T-helper 22 cell (primary cell): ENCODE measurements around the gene SIGLEC7.
A peak's percentile ranks its signal among the peaks of the same experiment; 100 is the strongest.

Experiments used
- DNase-seq: peaks from one replicate; pipeline ENCODE4 v3.0.0-alpha.2; 2020; ENCODE audit warnings: low read depth

The SIGLEC7 gene

DNA sequence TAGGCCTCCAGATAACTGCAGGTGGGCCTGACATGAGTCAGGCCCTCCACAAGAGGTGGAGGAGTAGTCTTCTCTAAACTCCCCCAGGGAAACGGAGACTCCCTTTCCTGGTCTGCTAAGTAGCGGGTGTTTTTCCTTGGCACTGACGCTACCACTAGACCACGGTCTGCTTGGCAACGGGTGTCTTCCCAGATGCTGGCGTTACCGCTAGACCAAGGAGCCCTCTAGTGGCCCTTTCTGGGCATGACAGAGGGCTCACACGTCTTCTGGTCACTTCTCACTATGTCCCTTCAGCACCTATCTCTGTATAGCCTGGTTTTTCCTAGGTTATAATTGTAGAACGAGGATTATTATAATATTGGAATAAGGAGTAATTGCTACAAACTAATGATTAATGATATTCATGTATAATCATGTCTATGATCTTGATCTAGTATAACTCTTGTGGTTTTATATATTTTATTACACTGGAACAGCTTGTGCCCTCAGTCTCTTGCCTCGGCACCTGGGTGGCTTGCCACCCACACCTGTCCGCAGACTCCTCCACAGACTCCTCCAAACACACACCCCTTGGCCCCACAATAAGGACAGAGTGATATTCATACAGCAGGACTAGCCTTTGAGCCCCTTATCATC lies 27.3 kb downstream of the SIGLEC7 start:
- peak; percentile 13 for DNase-seq

DNA sequence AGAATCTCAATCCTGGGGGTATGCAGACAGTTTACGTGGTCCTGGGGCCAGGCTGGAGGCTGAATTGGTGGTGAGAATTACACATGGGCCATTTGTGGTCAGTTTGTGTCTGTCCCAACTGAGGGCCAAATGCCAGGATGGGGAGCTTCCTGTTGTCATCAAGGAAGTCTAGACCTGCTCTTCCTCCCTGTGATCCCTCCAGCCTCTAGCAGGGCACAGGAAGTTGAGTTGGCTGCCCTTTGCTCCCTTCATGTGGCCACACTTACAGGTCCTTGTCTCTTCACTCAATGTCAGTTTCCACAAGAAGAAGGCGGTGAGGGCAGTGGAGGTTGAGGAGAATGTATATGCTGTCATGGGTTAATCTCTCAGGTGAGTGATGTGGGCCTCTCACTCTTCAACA lies 30.1 kb downstream of the SIGLEC7 start:
- DNase-seq = no peak

DNA sequence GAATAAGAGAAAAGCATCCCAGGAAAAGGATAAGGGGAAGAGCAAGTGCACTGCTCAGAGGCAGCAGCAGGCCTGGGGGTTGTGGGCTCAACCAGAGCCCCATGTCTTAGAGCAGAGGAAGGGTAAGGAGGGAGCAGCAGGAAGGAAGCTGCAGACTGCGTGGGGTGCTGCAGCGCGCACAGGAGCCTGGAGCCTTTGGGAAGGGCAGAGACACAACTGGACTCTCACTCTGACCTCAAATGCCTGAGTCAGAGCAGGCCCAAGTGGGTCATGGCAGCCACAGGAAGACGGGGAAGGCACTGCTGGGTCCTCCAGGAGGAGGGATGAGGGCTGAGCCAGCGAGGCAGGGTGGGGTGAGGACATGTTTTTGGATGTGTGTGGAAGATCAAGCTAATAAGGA lies 31.6 kb downstream of the SIGLEC7 start:
- DNase-seq = no peak

DNA sequence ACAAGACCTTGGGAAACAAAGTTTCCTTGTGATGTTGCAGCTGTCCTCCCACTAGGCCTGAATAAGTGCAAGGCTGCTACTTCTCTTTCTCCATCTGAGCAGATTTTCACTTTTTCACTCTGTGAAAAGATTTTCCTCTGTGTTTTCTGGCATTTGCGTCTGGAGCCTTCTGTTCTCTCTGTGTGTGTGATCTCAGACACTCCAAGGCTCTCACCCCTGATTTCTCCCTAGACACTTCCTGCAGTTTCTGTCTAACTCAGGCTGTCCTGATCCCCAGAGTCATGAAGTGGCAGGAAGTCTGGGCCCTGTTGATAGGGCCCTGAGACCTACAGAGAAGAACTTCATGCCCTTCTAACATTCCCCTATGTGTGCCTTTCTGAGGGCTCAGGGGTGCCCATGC lies 37.2 kb downstream of the SIGLEC7 start:
- DNase-seq = no peak

DNA sequence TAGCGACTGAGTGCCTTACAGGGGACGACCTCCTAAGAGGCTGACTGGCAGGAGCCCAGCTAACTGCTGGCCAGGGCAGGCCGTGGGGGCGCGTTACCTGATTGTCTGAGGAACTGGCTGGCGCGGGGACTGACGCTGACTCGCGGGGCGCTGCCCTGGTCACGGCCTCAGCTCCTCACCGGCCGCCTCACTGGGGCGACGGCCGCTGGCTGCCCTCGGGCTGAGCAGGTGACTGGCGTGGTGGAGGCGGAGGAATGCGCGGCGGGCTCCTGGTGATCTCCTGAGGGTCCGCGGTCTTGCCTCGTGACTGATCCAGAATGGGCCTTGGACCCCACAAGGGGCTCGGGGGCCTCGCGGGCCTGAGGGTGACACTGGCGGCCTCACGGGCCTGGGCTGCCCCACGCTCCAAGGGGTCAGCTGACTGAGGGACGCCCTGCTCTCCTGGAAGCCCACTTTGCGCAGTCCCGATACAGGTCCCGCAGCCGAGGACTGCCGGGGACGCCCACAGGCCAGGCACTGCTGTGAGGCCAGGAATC lies 39.3 kb downstream of the SIGLEC7 start:
- no peak for DNase-seq

DNA sequence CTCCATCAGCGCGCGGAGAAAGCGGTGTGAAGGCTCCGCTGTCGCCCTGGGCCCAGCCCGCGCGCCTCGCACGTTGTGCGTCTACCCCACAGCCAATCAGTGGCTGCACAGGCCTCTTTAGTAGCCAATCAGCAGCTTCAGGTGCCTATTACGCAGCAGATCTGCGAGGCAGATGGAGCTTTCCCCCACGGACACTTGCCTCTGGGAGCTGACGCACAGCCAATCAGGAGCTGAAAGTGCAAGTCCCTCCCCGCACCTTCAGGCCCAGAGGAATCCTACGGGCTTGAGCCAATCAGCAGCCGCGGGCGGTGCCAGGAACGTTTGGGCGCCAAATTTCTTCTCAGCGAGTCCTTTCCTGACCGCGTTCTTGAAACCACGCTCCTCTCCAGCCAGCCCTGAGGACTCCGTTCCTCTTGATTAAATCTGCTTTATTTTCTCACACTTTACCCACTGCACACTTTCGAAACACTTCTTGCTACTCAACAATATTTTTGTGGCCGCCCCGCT lies 39.9 kb downstream of the SIGLEC7 start:
- no peak for DNase-seq

DNA sequence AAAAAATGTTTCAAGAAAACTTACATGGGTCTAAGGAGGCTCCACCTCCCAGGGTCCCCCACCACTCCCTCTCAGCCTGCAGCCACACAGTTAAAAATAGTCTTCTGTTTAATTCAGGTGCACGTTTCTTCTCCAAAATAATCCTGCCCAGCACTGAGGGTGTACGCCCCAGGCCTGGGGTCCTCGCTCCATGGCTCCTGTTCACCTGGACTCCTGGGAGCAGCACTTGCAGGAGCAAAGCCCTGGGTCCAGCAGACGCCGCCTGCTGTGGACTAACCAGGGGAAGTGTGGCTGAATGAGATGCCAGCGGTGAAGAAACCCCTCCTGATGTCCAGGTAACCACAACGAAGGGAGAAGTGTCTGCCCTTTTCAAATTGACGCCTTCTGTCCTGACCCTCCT lies 41.5 kb downstream of the SIGLEC7 start:
- no peak for DNase-seq

DNA sequence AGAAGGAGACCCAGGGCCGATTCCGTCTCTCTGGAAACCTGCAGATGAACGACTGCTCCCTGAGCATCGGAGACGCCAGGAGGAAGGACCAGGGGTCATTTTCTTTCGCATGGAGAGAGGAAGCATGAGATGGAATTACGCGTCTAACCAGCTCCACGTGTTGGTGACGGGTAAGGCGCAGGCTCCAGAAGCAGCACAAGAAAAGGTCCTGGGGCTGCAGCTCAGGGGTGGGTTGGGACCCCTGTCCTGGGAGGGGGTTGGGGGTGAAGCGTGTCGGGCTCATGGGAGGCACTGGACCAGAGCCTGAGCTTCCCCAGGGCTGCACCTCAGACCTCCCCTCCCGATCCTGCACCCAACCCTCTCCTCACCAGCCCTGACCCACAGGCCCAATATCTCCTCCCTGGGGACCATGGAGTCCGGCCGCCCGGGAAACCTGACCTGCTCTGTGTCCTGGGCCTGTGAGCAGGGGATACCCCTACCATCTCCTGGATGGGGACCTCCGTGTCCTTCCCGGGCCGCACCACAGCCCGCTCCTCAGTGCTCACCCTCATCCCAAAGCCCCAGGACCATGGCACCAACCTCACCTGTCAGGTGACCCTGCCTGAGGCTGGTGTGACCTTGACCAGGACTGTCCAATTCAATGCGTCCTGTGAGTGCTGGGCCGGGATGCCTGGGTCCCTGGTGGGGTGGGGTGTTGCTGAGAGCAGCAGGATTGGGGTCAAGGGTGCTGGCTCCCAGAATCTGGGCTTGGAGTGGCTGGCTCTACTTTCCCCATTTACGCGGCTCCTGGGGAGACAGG lies 43.2 kb downstream of the SIGLEC7 start:
- no peak for DNase-seq

DNA sequence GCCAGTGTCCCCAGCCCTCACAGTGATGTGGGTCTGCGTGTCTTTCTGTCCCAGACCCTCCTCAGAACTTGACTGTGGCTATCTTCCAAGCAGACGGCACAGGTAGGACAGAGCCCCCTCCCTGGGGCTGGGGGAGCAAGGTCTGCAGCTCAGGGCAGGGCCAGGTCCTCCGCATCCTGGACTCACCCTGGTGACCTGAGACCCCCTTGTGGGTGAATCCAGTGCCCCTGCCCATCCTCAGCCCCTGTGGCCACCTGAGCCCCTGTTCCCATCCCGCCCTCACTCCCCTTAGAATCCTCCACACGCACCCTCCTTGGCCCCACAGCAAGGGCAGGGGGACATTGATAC lies 43.7 kb downstream of the SIGLEC7 start:
- DNase-seq = no peak

DNA sequence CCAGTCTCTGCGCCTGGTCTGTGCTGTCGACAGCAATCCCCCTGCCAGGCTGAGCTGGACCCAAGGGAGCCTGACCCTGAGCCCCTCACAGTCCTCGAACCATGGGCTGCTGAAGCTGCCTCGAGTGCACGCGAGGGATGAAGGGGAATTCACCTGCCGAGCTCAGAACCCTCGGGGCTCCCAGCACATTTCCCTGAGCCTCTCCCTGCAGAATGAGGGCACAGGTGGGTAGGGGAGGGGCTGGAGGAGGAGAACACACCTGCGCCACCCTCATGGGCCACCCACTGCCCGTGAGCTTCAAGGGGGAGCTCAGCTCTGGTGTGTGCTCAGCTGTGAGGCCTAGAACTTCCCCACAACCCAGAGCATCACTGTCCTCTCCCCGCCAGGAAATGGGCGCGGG lies 44.2 kb downstream of the SIGLEC7 start:
- DNase-seq = no peak

DNA sequence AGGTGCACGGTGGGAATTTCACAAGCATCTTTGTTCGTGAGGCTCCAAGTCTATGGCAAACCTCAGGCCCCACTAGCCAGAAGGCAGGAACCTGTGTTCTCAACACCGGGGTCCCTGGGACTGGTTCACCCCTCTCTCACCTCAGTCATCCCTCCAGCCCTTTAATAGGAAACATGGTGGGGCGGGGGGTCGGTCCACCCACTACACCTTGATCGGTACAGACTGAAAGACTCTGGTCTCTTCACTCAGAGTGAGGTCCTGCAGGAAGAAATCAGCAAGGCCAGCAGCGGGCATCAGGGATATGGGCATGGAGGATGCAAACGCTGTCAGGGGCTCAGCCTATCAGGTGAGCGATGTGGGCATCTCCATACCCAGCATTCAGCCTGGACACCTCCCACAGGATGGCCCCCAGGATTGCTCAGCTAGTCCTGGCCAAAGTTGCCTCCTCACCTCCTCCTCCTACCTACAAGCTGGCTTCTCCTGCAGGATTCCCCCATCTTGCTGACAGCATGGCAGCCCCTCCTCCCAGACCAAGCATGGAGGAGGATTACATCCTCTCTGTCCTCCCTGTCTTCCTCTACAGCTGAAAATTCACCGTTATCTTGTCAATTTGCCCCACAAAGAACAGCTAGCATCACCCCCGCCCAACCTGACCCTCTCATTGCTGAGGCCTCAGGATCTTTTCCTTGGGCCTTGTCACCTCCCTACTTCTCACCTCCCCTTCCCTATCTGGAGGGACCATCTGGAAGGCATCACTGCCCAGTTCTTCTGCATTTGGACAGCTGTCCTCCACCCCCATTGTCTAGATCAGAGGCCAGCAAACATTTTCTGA lies 45.5 kb downstream of the SIGLEC7 start:
- no peak for DNase-seq

DNA sequence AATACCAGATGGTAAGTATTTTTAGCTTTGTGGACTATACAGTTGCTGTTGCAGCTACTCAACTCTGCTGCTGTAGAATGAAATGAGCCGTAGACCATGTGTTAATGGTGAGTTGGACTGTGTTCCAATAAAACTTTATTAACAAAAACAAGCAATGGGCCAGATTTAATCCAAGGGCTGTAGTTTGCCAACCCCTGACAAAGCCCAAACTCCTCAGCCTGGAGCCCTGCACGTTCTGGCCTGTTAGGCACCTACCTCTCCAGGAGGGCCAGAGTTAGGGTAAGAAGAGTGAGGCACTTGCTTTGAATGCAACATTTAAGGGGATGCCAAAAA lies 46.1 kb downstream of the SIGLEC7 start:
- no peak for DNase-seq

DNA sequence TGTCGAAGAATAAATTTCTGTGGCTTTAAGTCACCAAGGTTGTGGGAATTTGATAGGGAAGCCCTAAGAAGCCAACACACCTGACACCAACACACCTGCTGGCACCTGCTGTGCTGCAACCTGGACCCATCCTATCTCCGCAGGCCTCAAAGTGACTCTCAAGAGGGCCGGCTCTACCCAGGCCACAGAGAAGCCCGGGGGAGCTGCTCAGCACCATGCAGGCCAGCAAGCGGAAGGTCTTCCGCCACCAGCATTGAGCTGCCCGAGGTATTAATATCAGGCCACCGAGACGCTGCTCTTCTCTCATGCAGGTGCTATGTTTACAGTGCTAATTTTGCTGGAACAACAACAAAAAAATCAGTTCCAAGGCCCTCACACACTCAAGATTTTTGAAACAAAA lies 50.6 kb downstream of the SIGLEC7 start:
- DNase-seq = no peak

DNA sequence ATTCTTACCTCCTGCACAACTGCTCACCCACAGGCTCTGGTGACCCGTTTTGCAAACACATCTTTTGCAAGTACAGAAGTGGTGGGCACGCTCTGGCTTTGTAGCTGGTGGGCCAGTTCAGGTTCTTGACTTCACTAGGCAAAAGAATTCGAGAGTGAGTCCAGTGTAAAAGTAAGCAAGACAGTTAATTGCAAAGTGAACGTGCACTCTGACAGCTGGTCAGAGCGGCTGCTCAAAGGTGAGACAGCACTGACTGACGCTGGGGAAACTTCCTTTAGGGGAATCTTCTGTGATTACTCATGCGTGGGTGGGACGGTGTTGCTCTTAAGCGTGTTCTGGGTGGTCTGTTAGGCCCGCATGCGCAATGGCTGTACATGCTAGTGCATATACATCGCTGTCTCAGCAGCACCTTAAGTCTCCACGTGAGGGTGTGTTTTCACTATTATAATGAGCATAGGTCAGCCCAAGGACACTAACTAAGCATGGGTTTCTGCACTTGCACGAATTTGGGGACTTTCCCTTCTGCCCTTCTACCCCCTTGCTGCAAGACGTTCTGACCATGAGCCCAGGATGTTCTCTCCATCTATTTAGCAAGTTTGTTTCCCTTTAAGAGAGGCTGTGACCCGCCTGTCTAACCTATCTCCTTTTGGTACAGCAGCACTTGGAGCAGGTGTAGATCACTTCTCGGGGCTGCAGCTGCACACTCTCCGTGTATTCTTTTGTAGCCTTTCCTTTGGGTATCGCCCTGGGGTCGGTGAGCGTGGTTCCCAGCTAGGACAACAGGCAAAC lies 52.6 kb downstream of the SIGLEC7 start:
- no peak for DNase-seq

DNA sequence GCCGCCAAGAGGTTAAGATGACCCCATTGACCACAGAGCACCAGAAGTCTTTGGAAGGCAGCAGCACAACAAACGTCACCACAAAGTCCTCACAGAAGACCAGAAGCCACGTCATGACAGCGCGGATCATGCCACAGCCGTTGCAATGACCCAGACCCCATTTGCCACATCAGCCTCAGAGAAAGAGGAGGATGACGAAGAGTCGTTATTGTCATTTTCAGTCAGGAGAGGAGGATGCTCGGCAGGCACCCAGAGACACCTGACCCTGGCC lies 53.1 kb downstream of the SIGLEC7 start:
- no peak for DNase-seq

DNA sequence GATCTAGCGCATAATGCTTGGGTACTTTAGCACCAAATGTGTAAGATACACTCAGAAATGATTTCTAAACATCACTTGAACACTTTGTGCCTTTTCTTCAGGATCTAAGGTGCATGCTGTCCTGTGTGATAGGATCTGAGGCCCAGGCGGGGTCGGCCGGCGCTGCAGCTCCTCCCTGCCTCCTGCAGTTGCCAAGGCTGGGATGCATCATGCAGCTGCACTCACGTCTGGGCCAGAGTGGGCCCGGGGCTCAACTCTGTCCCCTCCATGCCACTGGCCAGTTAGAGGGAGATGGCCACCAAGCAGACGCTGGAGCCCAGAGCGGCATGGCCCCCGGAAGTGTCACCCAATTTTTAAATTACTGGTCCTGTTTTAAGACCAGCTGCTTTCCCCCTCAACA lies 53.5 kb downstream of the SIGLEC7 start:
- no peak for DNase-seq

DNA sequence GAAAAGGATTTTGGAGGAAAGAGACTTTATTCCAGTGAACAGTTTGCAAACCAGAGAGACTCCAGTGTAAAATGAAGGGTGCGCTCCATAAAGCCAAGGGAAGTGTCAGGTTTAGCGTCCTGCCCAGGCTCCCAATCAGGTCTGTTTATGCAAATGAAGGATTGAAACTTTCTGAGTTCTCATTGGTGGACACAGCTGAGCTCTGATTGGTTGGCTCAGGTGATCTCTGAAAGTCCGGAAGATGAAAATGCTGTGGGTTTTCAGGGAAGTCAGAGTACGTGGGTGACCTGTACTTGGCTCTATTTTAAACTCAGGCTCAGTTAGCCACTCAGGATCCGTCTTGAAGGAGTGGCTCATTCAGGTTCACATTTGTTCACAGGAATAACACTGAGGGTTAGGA lies 54.1 kb downstream of the SIGLEC7 start:
- no peak for DNase-seq

DNA sequence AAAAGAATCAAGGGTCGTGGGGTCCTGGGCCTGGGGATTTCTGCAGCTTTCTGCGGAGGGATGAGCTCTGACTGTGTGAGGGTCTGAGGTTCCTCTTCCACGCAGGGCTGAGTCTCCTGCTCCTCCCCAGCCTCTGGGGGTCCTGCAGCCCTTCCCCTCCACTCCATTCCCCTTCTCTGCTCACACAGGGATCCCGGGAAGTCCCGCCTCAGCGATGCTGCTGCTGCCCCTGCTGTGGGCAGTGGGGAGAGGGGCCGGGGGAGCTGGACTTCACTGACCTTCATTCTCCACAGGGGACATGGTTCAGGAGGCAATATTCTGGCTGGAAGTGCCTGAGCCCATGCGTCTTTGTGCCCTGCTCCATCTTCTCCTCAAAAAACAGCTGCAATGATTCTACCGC lies 56.5 kb downstream of the SIGLEC7 start:
- DNase-seq = no peak

DNA sequence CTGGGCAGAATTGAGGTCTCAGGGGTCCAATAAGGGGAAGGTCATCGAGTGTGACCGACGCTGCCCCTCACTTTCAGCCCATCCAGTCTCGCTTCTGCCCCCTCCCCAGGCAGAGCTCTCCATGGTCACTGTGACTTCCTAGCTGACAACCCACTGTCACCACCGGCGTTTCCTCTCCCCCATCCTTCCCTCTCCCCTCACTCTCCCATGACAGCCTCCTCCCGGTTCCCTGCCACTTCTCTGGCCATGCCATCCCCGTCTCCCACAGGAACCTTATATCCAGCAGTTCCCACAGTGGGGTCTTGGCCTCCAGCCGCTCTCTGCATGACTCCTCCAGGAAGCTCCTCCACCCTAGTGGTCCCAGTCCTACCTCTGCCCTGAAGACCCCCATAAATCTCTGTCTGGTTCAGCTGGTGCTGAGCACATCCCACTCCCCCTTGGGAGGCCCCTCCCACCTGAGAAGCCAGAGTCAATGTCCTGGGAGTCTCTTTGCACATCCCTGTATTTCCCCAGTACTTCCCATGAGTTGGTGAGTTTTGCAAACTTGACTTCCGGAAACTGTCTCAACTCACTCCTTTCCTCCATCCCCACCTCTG lies 58.1 kb downstream of the SIGLEC7 start:
- no peak for DNase-seq

DNA sequence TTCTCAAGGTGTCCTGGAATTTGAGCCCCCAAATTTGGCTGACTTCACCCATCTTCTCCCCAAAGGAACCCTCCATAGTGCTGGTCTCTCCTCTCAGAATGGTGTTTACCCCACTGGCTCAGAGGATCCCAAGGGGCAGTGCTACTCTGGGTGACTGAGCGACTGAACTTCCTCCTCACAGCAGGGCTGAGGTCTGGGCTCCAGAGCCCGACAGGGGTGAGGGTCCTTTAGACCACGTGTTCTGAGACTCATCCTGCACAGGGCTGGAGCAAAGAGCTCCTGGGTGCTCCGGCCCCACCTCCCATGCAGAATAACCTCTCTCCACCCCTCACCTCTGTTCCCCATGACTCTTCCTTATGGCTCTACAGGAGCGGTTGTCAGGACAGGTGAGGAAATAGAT lies 59.6 kb downstream of the SIGLEC7 start:
- DNase-seq = no peak
